GM21529 (cell line): ENCODE measurements around the gene NEDD4L.
A peak's percentile ranks its signal among the peaks of the same experiment; 100 is the strongest.

Experiments
- ATAC-seq: cut with Tn5 transposase; IDR thresholded peaks from one replicate; pipeline ENCODE4 v1.9.1; 2021; ENCODE audit not compliant: unreplicated experiment

The NEDD4L gene

DNA sequence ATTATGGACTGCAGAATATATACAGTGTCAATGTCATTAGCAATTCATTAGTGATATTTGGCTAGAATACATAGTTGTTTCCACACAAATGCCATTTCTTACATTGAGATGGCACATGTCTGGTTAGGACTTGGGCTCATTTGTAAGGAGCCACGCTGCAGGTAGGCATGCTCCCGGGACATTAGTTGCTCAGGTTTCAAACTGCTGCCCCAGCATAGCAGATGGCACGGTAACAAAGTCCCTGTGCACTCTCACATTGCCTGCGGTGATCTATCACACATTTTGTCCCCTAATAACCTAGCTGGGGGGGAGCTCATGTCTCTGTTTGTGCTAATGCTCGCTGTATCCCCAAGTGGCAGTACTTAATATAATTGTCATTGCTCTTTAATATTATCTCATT lies 185.1 kb downstream of the NEDD4L start:
- ATAC-seq = no peak

DNA sequence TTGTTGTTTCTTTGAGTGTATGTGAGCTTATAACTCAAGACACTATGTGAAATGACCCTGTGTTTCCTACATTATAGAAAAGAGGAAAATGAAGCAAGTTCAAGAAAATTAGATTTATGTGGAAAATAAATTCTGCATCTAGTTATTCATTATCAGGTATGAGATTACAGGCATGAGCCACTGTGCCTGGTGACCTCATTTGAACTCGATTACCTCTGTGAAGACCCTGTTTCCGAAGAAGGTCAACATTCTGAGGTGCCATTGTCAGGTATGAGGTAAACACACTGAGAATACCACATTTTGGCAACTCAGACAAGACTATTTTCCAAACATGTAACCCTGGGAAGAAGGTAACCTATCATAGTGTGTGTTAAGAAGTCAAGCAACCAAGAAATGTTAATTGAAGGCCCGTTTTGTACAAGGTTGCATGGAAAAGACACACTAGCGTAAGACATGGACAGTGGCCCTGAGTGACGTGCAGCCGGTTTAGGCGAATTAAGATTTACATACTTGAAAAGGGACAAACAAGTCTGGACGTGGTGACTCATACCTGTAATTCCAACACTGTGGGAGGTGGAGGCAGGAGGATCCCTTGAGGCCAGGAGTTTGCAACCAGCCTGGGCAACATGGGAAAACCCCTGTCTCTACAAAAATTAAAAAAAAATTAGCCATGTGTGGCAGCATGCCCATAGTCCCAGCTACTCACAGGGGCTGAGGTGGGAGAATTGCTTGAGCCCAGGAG lies 186.6 kb downstream of the NEDD4L start:
- peak; percentile 69 for ATAC-seq

DNA sequence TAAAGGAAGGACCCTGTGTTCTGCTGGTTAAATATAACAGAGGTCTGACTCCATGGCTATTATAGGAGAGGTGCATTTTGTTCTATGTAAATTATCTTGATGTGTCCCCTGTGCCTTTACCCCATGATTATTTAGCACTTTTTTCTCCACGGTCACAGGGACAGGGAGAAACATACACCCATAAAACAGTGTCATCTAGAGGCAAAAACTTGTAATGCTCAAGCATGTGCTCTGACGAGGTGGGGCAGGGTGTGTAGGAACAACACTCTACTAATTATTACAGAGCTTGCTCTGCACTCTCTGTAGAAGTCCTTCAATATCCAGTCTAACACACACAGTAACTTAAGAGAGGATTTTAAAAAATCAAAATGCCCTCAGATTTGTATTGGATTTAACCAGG lies 187.9 kb downstream of the NEDD4L start:
- ATAC-seq = no peak

DNA sequence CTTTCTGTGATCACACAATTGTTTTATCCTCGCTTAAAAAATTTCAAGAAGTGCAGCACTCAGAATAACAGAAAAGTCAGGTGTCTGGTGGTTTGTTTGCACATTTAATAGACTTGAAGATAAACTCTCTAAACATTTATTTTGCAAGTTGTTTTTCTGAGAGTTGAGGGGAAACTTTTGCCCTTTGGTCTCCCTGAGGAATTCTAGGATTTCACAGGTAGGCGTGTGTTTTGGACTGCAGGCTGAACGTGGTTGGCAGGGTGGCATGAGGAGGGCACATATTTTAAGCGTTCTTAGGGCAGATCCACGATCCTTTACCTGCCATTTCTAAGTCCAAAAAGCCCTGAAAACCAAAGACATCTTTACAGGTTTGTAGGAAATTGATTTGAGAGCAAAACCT lies 188.6 kb downstream of the NEDD4L start:
- no peak for ATAC-seq

DNA sequence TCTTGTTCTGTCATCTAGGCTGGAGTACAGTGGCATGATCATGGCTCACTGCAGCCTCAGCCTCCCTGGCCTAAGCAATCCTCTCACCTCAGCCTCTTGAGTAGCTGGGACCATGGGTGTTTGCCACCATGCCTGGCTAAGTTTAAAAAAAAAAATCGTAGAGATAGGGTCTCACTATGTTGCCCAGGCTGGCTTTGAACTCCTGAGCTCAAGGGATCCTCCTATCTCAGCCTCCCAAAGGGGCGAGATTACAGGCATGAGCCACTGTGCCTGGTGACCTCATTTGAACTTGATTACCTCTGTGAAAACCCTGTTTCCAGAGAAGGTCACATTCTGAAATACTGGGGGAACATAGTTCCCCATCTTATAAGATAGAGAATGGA lies 190.3 kb downstream of the NEDD4L start:
- no peak for ATAC-seq

DNA sequence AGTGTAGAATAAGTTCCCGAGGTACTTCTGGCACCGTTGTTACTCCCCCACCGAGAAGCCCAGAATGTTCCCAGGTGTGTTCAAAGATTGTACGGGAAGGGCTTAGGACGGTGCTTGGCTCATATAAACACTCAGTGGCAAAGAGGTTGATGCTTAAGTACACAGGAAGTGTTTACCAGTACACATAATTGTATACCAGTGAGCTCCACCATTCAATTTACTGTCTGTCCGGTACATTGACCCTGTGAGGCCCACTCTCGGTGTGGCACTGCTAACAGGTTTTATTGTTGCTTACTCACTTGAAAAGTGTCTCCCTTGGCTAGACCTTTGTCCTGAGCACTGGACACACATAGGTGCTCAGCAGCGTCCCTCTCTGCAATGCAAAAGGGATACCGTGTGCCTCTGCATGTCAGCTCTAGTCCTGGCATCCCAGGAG lies 191.0 kb downstream of the NEDD4L start:
- ATAC-seq = no peak

DNA sequence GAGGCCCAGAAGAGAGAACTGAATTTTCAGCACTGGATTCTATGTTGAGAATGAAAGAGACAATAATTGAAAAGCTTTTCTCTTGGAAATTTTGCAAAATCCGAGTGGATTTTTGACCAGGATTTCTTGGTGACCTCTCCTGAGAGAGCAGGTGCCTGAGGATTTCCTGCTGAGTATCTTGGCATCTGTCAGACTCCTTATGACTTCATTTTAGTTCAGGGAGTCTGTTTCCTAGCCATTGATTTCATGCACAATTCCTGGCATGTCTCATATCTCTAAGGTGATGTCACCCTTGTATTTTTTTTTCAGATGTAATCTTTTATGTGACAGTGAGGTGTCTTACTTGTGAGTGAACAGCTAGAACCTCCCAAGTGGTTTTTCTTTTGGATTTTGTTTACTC lies 195.9 kb downstream of the NEDD4L start:
- ATAC-seq = no peak

DNA sequence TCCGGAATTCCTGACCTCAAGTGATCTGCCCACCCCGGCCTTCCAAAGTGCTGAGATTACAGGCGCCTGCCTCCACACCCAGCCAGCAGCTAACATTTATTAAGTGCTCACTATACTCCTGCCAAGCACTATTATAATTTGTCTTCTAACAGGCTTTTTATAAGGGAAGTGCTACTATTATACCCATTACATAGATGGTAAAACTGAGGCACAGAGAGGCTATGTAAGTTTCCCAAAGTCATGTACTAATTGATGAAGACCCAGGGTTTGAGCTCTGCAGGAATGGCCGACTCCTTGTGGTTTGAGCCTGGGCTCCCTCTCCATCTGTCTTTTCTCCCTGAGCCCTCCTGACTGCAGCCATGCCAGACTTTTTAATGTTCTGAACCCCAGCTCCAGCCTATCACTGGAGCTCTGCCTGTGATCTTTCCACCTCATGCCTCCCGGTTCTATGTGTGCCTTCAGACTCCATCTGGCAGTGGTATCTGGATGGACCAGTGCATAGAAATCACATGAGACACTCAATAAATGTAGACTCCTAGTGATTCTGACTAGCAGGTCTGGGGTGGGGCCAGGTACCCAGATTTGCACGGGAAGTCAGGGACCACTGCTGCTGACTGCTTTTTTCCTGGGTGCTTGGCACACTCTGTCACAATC lies 197.1 kb downstream of the NEDD4L start:
- ATAC-seq = no peak

DNA sequence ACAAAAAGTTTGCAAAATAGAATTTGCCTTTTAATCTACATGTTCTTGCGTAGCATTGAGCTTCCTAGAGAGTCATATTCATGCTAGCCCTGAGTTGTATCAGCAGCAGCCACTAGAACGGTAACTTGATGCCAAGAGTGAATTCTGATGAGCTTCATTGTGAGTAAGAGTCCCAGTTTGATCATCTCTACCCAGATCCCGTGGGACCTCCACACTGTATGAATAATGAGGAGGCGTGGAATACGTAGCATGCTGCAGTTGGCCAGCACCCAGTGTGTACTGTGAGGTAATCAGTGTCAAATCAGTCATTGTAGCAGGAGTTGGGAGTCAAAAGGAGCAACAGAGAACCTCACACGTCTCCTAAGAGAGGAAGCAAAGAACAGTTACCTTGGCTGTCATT lies 197.9 kb downstream of the NEDD4L start:
- ATAC-seq = no peak

DNA sequence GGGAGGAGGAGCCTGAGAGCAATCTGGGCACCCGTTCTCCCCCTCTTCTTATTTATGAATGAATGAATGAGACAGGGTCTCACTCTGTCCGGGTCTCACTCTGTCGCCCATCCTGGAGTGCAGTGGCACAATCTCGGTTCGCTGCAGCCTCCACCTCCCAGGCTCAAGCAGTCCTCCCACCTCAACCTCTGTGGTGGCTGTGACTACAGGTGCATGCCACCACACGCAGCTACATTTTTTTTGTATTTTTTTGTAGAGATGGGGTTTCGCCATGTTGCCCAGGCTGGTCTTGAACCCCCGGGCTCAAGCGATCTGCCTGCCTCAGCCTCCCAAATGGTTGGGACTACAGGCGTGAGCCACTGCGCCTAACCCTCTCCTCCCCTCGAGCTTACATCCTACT lies 198.4 kb downstream of the NEDD4L start:
- ATAC-seq = no peak

DNA sequence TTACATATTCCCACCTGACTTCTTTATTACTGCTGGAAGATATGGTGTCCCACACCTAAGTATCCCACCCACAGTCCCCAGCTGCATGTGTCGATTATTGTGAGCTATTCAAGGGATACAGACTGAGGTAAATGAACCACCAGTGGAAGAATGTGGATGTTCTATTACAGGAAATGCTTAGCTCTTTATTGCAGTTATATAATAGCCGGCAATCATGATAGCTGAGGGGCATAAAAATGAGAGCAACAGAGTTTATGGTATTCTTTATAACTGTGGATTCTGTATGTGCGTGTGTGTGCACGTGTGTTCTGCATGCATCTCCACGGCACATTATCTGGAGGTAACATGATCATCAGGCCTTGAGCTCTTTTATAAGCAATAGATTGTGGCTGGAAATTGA lies 198.9 kb downstream of the NEDD4L start:
- no peak for ATAC-seq

DNA sequence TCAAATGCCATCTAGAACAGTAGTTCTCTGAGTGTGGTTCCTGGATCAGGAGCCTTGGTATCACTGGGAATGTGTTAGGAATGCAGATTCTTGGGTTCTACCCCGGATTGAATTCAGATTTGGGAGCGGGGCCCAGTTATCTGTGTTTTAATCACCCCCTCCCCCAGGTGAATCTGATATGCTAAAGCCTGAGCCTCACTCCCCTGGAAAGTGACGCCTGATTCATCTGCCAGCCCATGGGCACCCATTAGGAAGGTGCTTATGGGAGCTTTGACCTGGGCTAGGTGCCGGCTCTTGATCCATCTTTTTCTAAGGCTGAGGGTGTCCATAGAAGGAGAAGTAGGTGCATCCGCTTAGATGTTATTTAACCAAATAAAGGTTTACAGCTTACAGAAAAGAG lies 199.4 kb downstream of the NEDD4L start:
- no peak for ATAC-seq

DNA sequence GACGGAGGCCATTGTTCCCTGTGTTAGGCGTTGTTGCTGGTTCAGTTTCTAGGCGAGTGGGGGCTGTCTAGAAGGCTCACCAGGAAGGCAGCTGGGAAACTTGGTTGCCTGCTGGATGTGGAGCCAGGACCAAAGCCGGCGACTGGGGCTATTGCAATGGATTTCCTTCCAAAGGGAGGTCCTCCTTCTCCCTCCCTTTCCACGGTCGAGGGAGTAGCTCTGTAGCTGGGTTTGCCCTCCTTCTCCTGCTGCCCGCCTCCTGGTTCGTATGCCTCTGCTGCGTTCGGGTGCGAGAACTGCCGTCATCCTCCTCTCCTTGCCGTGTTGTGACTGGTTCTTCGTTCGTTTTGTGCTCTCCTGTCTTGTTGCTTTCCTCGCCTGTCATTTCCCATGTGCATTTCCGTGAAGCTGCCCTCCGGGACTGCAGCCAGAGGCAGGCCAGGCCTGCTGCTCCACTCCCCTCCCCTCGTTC lies 203.4 kb downstream of the NEDD4L start:
- no peak for ATAC-seq

DNA sequence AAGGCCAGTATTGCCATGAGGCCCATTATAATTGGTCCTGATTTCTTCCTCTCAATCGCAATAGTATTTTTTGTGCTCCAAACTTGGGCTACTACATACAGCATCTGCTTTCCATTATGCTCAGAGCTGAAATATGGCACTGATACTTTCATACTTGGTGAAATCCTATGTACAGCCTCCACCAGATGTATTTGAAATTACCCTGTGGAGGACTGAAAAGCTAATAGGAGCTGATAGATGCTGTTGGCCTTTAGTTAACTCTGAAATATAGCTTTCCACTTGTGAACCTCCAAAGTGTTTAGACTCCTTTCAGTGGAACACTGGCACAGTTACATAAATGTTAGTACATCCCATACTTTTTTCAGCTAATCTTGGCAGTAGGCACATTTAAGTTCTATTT lies 205.7 kb downstream of the NEDD4L start:
- ATAC-seq = no peak

DNA sequence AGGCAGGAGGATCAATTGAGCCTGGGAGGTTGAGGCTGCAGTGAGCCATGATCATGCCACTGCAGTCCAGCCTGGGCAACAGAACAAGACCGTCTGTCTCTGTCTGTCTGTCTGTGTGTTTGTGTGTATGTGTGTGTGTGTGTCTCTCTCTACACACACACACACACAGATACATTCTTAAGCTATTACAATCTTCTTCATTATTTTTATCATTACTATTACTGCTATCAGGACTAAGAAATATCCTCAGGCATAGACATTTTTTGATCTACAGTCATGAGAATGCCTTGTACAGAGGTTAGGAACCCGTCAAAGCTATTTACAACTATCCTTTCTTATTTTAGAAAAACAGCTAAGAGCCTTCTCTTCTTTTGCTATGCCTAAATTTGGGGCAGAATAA lies 207.4 kb downstream of the NEDD4L start:
- no peak for ATAC-seq

DNA sequence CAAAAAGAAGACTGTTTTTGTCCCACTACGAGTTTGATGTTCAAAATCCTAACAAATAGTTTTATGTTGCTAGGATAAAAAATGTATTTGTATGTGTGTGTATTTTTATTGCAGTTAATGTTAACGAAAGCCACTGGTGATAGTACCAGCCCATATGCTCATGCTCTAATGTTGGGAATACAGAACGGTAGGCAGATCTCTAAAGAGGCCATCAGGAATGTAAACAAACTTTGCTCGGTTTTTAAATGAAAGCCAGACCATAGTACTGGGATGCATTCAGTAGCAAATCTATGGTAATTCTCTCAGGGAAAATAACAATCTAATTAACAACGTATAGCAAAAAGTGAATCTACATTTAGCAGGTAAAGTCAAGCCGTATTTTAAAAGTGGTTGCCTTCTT lies 208.1 kb downstream of the NEDD4L start:
- ATAC-seq = no peak

DNA sequence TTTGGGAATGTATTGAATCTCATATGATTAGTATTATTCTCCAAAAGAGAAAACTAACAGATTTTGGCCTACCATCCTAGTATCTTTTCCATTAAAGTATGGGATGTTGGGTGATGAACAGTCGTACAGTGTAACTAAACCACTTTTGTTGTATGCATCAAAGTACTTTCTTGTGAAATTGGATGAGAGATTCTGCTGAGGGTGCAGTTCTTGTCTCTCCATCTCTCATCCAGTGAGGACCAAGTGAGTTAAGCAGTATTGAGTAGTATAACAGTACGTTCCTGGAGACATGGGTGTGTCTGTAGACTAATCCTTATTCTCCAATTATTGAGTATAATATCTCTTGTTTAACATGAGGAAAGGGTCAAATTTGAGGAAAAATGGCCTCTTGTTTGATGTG lies 209.3 kb downstream of the NEDD4L start:
- no peak for ATAC-seq

DNA sequence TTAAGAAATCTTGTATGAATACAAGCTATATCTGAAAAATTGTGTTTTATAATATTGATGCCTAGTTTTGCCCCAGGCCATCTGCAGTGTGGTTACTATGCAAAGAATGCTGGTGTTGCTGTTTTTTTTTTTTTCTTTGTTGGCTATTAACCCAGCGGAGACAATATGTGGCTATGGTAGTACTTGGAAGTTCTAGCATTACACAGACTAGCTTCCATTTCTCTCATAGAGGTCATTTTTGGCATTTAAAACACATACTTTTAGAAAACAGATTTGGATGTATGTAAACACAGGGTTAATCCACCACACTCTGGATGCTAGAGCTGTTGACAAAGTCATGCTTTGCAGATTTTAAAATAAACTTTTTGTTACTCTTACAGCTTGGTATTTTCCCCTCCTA lies 209.8 kb downstream of the NEDD4L start:
- no peak for ATAC-seq

DNA sequence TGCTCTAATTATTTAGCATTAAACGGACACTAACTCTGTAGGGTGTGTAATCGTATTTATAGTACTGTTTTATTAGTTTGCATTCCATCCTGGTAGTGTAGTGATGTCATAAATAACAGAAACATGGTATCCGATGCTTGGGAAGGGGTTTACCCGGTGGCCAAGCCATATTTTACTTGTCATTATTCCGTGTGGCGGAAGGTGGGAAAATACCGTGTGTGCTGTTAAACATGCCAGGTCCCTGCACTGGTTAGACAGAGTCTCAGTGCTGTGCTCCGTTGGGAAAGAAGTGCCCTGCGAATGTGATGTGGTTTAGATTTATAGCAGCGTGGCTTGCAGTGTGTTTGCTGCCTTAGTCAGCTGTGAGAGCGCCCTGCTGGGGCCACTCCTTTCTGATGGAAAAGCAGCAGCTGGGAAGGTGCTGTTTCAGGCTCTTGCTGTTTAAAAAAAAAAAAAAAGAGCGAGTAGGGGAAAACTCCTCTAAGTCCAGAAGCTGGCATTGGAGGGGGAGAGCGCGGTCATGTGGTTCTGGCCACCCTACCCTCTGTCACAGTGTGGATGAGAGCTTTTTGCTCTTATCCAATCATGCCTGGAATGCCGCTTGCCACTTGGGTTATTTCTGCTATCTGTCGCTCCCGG lies 211.0 kb downstream of the NEDD4L start:
- no peak for ATAC-seq

DNA sequence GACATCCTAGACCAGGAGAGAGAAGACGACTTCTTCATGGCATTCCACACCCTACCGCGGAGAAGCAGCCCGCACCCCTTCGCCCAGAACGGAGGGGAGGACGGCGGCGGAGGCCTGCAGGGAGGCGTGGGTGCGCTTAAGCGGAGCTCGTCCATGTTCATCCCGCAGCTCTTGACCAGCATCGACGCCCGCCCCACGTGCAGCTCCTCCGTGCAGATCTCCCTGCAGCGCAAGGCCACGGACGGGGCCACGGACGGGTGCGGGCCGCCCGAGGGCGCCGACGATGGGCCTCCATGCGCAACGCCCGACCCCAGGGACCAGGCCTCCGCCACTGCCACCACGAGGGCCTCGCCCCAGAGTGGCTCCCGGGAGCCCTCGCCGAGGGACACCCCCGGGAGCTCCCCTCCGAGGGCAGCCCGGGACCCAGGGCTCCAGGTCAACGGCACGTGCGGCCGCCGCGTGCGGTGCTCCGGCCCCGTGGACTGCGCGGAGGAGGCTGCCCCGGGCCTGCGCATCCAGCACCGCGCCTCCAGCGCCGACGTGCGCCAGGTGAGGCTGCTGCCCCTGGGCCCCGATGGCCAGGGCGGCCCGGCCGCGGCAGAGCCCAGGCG lies 211.8 kb downstream of the NEDD4L start:
- ATAC-seq = no peak

DNA sequence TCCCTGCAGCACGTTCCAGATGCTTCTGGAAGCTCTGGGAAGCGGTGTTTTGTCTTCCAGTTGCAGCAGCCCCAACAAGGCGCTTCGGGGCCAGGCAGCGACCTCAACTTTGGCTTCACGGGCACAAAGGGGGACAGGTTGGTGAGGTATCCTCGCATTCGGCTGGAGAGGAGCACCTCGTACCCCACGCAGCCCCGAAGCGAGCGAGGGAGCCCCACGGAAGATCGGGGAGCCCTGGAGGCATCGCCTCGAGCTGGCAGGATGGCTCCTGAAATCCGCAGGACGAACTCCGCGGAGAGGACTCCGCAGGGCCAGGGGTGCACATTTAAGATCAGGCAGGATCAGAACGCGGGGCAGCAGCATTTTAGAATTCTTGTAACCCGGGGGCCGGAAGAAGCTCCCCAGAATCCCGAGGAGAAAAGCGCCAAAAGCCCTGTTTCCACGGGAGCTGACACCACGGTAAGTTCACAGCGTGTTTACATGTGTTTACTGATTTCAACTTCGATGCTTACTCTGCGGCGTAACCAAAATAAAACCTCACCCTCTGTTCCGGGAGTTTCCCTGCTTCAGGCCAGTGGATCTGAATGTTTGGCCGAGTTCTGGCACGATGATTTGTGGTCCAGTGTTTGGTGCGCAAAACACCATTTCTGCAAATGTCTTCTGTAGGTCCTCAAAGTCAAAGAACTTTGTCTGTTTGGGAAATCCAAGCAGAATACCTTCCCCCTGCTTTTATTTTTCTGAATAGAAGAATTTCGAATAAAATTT lies 212.5 kb downstream of the NEDD4L start:
- no peak for ATAC-seq
